Measurements from ENCODE around the gene ERICH2.

The ERICH2 gene

DNA sequence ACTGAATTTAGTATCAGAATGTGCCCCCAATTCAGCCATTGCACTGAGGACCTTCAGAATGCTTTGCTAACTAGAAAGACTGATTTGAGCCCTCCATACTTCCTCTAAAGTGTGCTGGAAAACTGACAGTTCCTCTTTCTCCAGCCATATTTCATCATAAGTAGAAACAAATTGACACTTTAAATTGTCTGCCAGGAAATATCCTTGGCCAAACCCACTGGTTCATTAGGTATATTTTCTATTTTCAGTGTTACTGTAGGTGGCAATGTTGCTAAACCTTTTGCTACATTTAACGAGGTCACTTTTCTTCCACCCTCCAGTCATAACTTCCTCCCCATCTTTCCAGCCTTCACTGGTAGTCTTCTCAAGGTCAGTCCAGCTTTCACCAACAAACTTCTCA lies 33.5 kb upstream of the ERICH2 start:
- 0% methylated on average over 1 of the region's 1 CpG for WGBS (ENCODE audit: insufficient coverage)

DNA sequence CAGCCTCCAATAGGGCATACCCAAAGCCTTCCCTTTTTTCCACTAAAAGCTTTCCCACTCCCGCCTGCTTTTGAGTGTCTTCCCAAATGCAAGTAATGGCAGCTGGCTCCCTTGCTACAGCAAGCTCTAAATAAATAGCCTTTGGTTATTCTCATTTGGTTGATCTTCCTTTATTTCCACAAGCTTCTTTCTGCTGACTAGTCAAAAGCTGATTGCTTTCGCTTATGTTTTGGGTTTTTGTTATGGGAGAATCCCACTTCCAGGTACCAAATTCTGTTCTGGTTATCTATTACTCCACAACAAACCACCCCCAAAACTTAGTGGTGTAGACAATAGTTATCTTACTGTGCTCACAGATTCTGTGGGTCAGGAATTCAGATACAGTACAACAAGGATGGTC lies 32.8 kb upstream of the ERICH2 start:
- no peaks in the 10 kb centered on the region for H3K36me3 ChIP-seq (ENCODE audit: control insufficient read depth in 4 of 4, insufficient read depth in 4 of 4, low read length in 3 of 4)
- no peaks in the 10 kb centered on the region for H3K4me1 ChIP-seq (ENCODE audit: control extremely low read depth in 1 of 4, control insufficient read depth in 4 of 4, insufficient read depth in 4 of 4, low read length in 3 of 4)
- H3K27me3 ChIP-seq (replicated peaks in 2 of 5; ENCODE audit: control insufficient read depth in 4 of 5, insufficient read depth in 5 of 5, low read length in 4 of 5) = peaks cover 4 to 11% (median 6%) of the 10 kb centered on the region in 5 experiments
- peaks cover 0 to 7% (median 2%) of the 10 kb centered on the region in 5 experiments for H3K9me3 ChIP-seq (ENCODE audit: control extremely low read depth in 1 of 5, control insufficient read depth in 4 of 5, insufficient read depth in 2 of 5, low read depth in 1 of 5, low read length in 4 of 5)
- 100% methylated on average over 1 of the region's 2 CpGs for WGBS (ENCODE audit: insufficient coverage)
- no peak for DNase-seq
- CTCF ChIA-PET = interaction anchor here (0.6 kb wide), 2 partner anchors 292 to 375 kb away, joined by 3 read pairs; no protein-coding TSS in a partner anchor
- H3K27ac ChIP-seq (ENCODE audit: insufficient read depth in 1 of 2, low read depth in 1 of 2, low read length in 2 of 2, poor library complexity in 1 of 2, severe bottlenecking in 2 of 2) = no peak overlapping the region
- POLR2A ChIA-PET = no interaction called here
- H3K4me3 ChIP-seq (ENCODE audit: control insufficient read depth in 1 of 7, extremely low read depth in 1 of 7, insufficient read depth in 4 of 7, low read depth in 2 of 7, low read length in 6 of 7) = no peak overlapping the region

More for the DNA sequence above, 33.5 kb upstream of the ERICH2 start:
- no peak overlapping the region for H3K27ac ChIP-seq (ENCODE audit: insufficient read depth in 1 of 2, low read depth in 1 of 2, low read length in 2 of 2, poor library complexity in 1 of 2, severe bottlenecking in 2 of 2)
- peaks cover 0 to 7% (median 2%) of the 10 kb centered on the region in 5 experiments for H3K9me3 ChIP-seq (ENCODE audit: control extremely low read depth in 1 of 5, control insufficient read depth in 4 of 5, insufficient read depth in 2 of 5, low read depth in 1 of 5, low read length in 4 of 5)
- POLR2A ChIA-PET = no interaction called here
- no peaks in the 10 kb centered on the region for H3K36me3 ChIP-seq (ENCODE audit: control insufficient read depth in 4 of 4, insufficient read depth in 4 of 4, low read length in 3 of 4)
- CTCF ChIA-PET = no interaction called here
- peak in 1 of 3 donors; percentile 46 for DNase-seq
- H3K4me3 ChIP-seq (ENCODE audit: control insufficient read depth in 1 of 7, extremely low read depth in 1 of 7, insufficient read depth in 4 of 7, low read depth in 2 of 7, low read length in 6 of 7) = no peak overlapping the region
- H3K4me1 ChIP-seq (ENCODE audit: control extremely low read depth in 1 of 4, control insufficient read depth in 4 of 4, insufficient read depth in 4 of 4, low read length in 3 of 4) = no peaks in the 10 kb centered on the region
- peaks cover 4 to 11% (median 7%) of the 10 kb centered on the region in 5 experiments for H3K27me3 ChIP-seq (replicated peaks in 2 of 5; ENCODE audit: control insufficient read depth in 4 of 5, insufficient read depth in 5 of 5, low read length in 4 of 5)

DNA sequence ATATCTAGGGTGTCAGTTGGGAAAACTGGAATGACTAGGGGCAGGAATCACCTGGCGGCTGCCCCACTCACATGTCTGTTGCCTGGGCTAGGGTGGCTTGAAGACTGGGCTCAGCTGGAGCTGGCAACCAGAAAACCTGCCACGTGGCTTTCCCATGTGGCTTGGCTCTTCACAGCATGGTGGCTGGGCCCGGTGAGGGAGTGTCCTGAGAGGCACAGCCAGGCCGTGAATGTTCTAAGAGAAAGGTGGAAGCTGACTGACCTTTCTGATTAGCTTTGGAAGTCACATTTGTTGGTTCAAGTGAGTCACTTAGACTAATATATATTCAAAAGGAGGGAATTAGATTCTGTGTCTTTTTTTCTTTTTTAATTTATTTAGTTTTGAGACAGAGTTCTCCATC lies 32.4 kb upstream of the ERICH2 start:
- H3K9me3 ChIP-seq (ENCODE audit: control extremely low read depth in 1 of 5, control insufficient read depth in 4 of 5, insufficient read depth in 2 of 5, low read depth in 1 of 5, low read length in 4 of 5) = peaks cover 0 to 7% (median 2%) of the 10 kb centered on the region in 5 experiments
- no peaks in the 10 kb centered on the region for H3K4me1 ChIP-seq (ENCODE audit: control extremely low read depth in 1 of 4, control insufficient read depth in 4 of 4, insufficient read depth in 4 of 4, low read length in 3 of 4)
- 95% methylated on average over 4 of the region's 4 CpGs for WGBS (ENCODE audit: insufficient coverage)
- ChIA-PET CTCF (interaction anchor here (0.6 kb wide), 2 partner anchors 293 to 375 kb away, joined by 3 read pairs; no protein-coding TSS in a partner anchor), POLR2A (no interaction called here)
- H3K27ac ChIP-seq (ENCODE audit: insufficient read depth in 1 of 2, low read depth in 1 of 2, low read length in 2 of 2, poor library complexity in 1 of 2, severe bottlenecking in 2 of 2) = no peak overlapping the region
- peaks cover 4 to 11% (median 6%) of the 10 kb centered on the region in 5 experiments for H3K27me3 ChIP-seq (replicated peaks in 2 of 5; ENCODE audit: control insufficient read depth in 4 of 5, insufficient read depth in 5 of 5, low read length in 4 of 5)
- no peaks in the 10 kb centered on the region for H3K36me3 ChIP-seq (ENCODE audit: control insufficient read depth in 4 of 4, insufficient read depth in 4 of 4, low read length in 3 of 4)
- DNase-seq = no peak
- H3K4me3 ChIP-seq (ENCODE audit: control insufficient read depth in 1 of 7, extremely low read depth in 1 of 7, insufficient read depth in 4 of 7, low read depth in 2 of 7, low read length in 6 of 7) = no peak overlapping the region

DNA sequence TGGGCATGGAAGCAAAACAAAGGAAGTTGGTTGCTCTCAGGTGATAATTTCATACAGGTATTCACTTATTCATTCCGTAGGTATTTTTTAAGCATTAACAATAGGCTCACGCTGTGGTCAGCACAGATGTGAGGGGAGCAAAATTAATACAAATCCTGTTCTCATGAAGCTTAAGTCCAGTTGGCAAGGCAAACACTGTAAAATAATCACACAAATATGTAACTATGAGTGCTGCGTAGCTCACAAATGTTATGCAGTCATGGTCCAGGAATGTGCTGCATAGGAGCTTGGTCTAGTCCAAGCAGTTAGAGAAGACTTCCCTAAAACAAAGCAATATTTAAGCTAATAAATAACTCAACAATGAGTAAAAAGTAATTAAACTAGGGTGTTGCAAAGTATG lies 31.1 kb upstream of the ERICH2 start:
- peaks cover 0 to 7% (median 2%) of the 10 kb centered on the region in 5 experiments for H3K9me3 ChIP-seq (ENCODE audit: control extremely low read depth in 1 of 5, control insufficient read depth in 4 of 5, insufficient read depth in 2 of 5, low read depth in 1 of 5, low read length in 4 of 5)
- WGBS (ENCODE audit: insufficient coverage) = no CpG with 5 or more reads among the region's 3 CpGs
- H3K27me3 ChIP-seq (replicated peaks in 2 of 5; ENCODE audit: control insufficient read depth in 4 of 5, insufficient read depth in 5 of 5, low read length in 4 of 5) = peaks cover 0 to 6% (median 2%) of the 10 kb centered on the region in 5 experiments
- POLR2A ChIA-PET = no interaction called here
- no peaks in the 10 kb centered on the region for H3K36me3 ChIP-seq (ENCODE audit: control insufficient read depth in 4 of 4, insufficient read depth in 4 of 4, low read length in 3 of 4)
- H3K4me3 ChIP-seq (ENCODE audit: control insufficient read depth in 1 of 7, extremely low read depth in 1 of 7, insufficient read depth in 4 of 7, low read depth in 2 of 7, low read length in 6 of 7) = no peak overlapping the region
- no peaks in the 10 kb centered on the region for H3K4me1 ChIP-seq (ENCODE audit: control extremely low read depth in 1 of 4, control insufficient read depth in 4 of 4, insufficient read depth in 4 of 4, low read length in 3 of 4)
- CTCF ChIA-PET = interaction anchor here (0.7 kb wide), 1 partner anchor 377 kb away, joined by 3 read pairs; no protein-coding TSS in a partner anchor
- DNase-seq = no peak
- no peak overlapping the region for H3K27ac ChIP-seq (ENCODE audit: insufficient read depth in 1 of 2, low read depth in 1 of 2, low read length in 2 of 2, poor library complexity in 1 of 2, severe bottlenecking in 2 of 2)

DNA sequence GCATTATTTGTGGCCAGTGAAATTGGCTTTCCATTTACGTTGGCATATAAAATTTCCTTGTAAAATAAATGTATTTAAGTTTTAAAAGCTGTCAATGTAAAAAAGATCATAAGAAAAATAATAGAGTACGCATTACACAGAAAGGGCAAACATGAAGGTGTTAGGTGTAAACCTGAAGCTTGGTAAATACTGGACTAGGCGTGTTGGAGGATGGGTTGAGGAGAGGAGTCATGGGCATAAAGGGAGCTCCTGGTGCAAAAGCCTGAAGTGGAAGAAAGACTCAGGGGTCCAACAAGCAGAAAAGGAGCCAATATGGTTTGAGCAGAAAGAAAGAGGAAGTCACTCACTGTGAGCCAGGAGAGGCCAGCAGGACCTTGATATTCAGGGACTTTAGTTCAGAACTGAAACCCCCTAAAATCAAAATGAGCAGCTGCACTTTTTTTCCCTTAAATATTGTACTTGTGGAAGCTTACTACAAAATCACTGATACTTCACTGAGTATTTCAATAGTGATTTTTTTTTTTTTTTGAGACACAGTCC lies 30.6 kb upstream of the ERICH2 start:
- POLR2A ChIA-PET = no interaction called here
- Histone ChIP-seq H3K4me3 (ENCODE audit: control insufficient read depth in 1 of 7, extremely low read depth in 1 of 7, insufficient read depth in 4 of 7, low read depth in 2 of 7, low read length in 6 of 7) (no peak overlapping the region), H3K27me3 (replicated peaks in 2 of 5; ENCODE audit: control insufficient read depth in 4 of 5, insufficient read depth in 5 of 5, low read length in 4 of 5) (peaks cover 2 to 6% (median 2%) of the 10 kb centered on the region in 5 experiments), H3K36me3 (ENCODE audit: control insufficient read depth in 4 of 4, insufficient read depth in 4 of 4, low read length in 3 of 4) (no peaks in the 10 kb centered on the region), H3K4me1 (ENCODE audit: control extremely low read depth in 1 of 4, control insufficient read depth in 4 of 4, insufficient read depth in 4 of 4, low read length in 3 of 4) (no peaks in the 10 kb centered on the region), H3K27ac (ENCODE audit: insufficient read depth in 1 of 2, low read depth in 1 of 2, low read length in 2 of 2, poor library complexity in 1 of 2, severe bottlenecking in 2 of 2) (no peak overlapping the region), H3K9me3 (ENCODE audit: control extremely low read depth in 1 of 5, control insufficient read depth in 4 of 5, insufficient read depth in 2 of 5, low read depth in 1 of 5, low read length in 4 of 5) (peaks cover 0 to 7% (median 2%) of the 10 kb centered on the region in 5 experiments)
- CTCF ChIA-PET = interaction anchor here (0.7 kb wide), 1 partner anchor 378 kb away, joined by 3 read pairs; no protein-coding TSS in a partner anchor
- DNase-seq = peak in 2 of 3 donors; percentile 36 to 50
- WGBS (ENCODE audit: insufficient coverage) = 100% methylated on average over 1 of the region's 3 CpGs

DNA sequence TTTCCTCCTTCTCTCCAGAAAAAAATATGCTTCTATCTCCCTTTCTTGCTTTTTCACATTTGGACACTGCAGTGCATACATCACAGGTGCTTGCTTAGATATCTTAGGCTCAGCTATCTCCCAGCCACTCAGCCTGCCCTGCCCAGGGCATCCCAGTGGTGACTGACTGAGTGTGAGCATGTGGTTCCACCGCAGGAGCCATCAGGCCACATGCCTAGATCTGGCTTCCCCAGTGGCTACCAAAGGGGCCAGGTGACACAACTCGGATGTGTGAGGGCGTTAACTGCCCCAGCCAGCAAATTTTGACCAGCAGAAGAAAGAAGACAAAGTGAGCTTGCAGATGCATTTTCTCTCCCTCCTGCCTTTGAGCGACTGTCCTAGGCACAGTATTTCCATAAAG lies 29.5 kb upstream of the ERICH2 start:
- H3K4me3 ChIP-seq (ENCODE audit: control insufficient read depth in 1 of 7, extremely low read depth in 1 of 7, insufficient read depth in 4 of 7, low read depth in 2 of 7, low read length in 6 of 7) = no peak overlapping the region
- H3K4me1 ChIP-seq (ENCODE audit: control extremely low read depth in 1 of 4, control insufficient read depth in 4 of 4, insufficient read depth in 4 of 4, low read length in 3 of 4) = no peaks in the 10 kb centered on the region
- no peak overlapping the region for H3K27ac ChIP-seq (ENCODE audit: insufficient read depth in 1 of 2, low read depth in 1 of 2, low read length in 2 of 2, poor library complexity in 1 of 2, severe bottlenecking in 2 of 2)
- CTCF ChIA-PET = interaction anchor here (0.8 to 0.9 kb wide), 2 partner anchors 15 to 71 kb away, joined by 3 to 4 read pairs; no protein-coding TSS in a partner anchor
- H3K27me3 ChIP-seq (replicated peaks in 2 of 5; ENCODE audit: control insufficient read depth in 4 of 5, insufficient read depth in 5 of 5, low read length in 4 of 5) = peaks cover 2 to 9% (median 2%) of the 10 kb centered on the region in 5 experiments
- peaks cover 0 to 7% (median 2%) of the 10 kb centered on the region in 5 experiments for H3K9me3 ChIP-seq (ENCODE audit: control extremely low read depth in 1 of 5, control insufficient read depth in 4 of 5, insufficient read depth in 2 of 5, low read depth in 1 of 5, low read length in 4 of 5)
- 95% methylated on average over 4 of the region's 4 CpGs for WGBS (ENCODE audit: insufficient coverage)
- DNase-seq = no peak
- POLR2A ChIA-PET = no interaction called here
- no peaks in the 10 kb centered on the region for H3K36me3 ChIP-seq (ENCODE audit: control insufficient read depth in 4 of 4, insufficient read depth in 4 of 4, low read length in 3 of 4)

DNA sequence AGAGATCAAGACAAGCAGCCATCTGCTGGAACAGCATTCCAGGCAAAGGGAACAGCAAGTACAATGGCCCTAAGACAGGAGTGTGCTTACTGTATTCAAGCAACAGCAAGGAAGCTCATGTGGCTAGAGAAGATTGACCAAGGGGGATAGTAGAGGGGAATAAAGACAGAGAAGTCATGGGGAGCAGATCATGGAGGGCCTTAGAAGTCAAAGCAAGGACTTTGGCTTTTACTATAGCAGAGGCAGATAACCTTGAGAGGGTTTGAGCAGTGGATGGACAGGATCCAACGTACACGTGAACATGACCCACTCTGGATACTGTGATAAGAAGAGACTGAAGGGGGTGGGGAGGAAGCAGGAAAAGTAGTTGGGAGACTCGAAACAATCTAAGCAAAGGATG lies 28.2 kb upstream of the ERICH2 start:
- H3K4me1 ChIP-seq (ENCODE audit: control extremely low read depth in 1 of 4, control insufficient read depth in 4 of 4, insufficient read depth in 4 of 4, low read length in 3 of 4) = no peaks in the 10 kb centered on the region
- WGBS (ENCODE audit: insufficient coverage) = 90% methylated on average over 3 of the region's 3 CpGs
- H3K4me3 ChIP-seq (ENCODE audit: control insufficient read depth in 1 of 7, extremely low read depth in 1 of 7, insufficient read depth in 4 of 7, low read depth in 2 of 7, low read length in 6 of 7) = no peak overlapping the region
- CTCF ChIA-PET = no interaction called here
- H3K27me3 ChIP-seq (replicated peaks in 2 of 5; ENCODE audit: control insufficient read depth in 4 of 5, insufficient read depth in 5 of 5, low read length in 4 of 5) = peaks cover 2 to 9% (median 2%) of the 10 kb centered on the region in 5 experiments
- peaks cover 0 to 7% (median 2%) of the 10 kb centered on the region in 5 experiments for H3K9me3 ChIP-seq (ENCODE audit: control extremely low read depth in 1 of 5, control insufficient read depth in 4 of 5, insufficient read depth in 2 of 5, low read depth in 1 of 5, low read length in 4 of 5)
- no peak for DNase-seq
- H3K36me3 ChIP-seq (ENCODE audit: control insufficient read depth in 4 of 4, insufficient read depth in 4 of 4, low read length in 3 of 4) = no peaks in the 10 kb centered on the region
- H3K27ac ChIP-seq (ENCODE audit: insufficient read depth in 1 of 2, low read depth in 1 of 2, low read length in 2 of 2, poor library complexity in 1 of 2, severe bottlenecking in 2 of 2) = no peak overlapping the region
- POLR2A ChIA-PET = no interaction called here

All from common myeloid progenitor, CD34-positive (primary cell).